DMS 273 (cell line): ENCODE results near the gene DPP4.
A peak's percentile ranks its signal among the peaks of the same experiment; 100 is the strongest.

ENCODE experiments used
- DNase-seq: peaks from one replicate; lab custom pipeline; 2025; ENCODE audit not compliant: unreplicated experiment; lab: John Stamatoyannopoulos, UW

Gene DPP4

GRCh38 chr2:162073888-162074631 lies at the start of gene DPP4:
TSS of gene DPP4 (minus strand) at chr2:162074215. CDS start at chr2:162073981, 234 bp downstream.
- peak; percentile 79 for DNase-seq

- no peak for DNase-seq
These were observed 44.4 kb upstream of the DPP4 start for GRCh38 chr2:162118166-162119031.

GRCh38 chr2:162116352-162116751 lies 42.3 kb upstream of the DPP4 start:
- DNase-seq, result no peak

GRCh38 chr2:162115076-162115475 lies 41.1 kb upstream of the DPP4 start:
- no peak for DNase-seq

GRCh38 chr2:162114271-162114670 lies 40.3 kb upstream of the DPP4 start:
- DNase-seq, result no peak

GRCh38 chr2:162113776-162114168 lies 39.8 kb upstream of the DPP4 start:
- DNase-seq, result no peak

GRCh38 chr2:162113088-162113775 lies 39.2 kb upstream of the DPP4 start:
- DNase-seq, result no peak

- DNase-seq, result no peak
These were observed 38.2 kb upstream of the DPP4 start for GRCh38 chr2:162111958-162112850.

GRCh38 chr2:162107361-162107901 lies 33.4 kb upstream of the DPP4 start:
- no peak for DNase-seq

GRCh38 chr2:162106746-162107145 lies 32.7 kb upstream of the DPP4 start:
- DNase-seq, result no peak

GRCh38 chr2:162106146-162106551 lies 32.1 kb upstream of the DPP4 start:
- DNase-seq, result no peak

- peak; percentile 46 for DNase-seq
These were observed 29.5 kb upstream of the DPP4 start for GRCh38 chr2:162103443-162104009.

- no peak for DNase-seq
These were observed 26.6 kb upstream of the DPP4 start for GRCh38 chr2:162100579-162100978.

GRCh38 chr2:162099836-162100235 lies 25.8 kb upstream of the DPP4 start:
- no peak for DNase-seq

- DNase-seq, result no peak
These were observed 18.9 kb upstream of the DPP4 start for GRCh38 chr2:162092658-162093556.

- DNase-seq, result no peak
These were observed 18.0 kb upstream of the DPP4 start for GRCh38 chr2:162092008-162092390.

- peak; percentile 40 for DNase-seq
These were observed 17.5 kb upstream of the DPP4 start for GRCh38 chr2:162091325-162092007.

- no peak for DNase-seq
These were observed 16.1 kb upstream of the DPP4 start for GRCh38 chr2:162090109-162090508.
